Stimulated activated naive CD4-positive, alpha-beta T cell treated with Interleukin-2 at 50 U/mL for 16 hours (primary cell): ENCODE results near the gene ACTG1.

ENCODE experiments used
- DNase-seq: peaks from one replicate; lab custom pipeline; 2025; lab: John Stamatoyannopoulos, UW

ACTG1 gene

GRCh38 chr17:81517339-81518112, 4.9 kb upstream of the ACTG1 start:
- DNase-seq = no peak

DNA sequence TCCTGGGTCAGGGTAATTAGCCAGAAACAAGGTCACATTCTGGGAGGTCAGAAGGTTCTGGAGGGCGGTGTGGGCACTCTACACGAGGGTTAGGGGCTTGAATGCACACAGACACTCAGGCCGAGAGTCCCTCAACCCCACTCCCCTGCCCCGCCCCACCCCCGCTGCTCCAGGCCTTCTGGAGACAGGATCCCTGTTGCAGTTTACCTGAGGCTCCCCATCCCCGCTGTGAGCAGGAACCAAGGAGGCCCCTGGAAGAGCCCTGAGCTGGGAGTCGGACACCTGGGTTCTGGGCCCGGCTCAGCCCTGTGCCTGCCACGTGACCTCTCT, 4.4 kb upstream of the ACTG1 start:
- DNase-seq = no peak

- DNase-seq = no peak
Observed at GRCh38 chr17:81516439-81516838, 3.8 kb upstream of the ACTG1 start.

DNA sequence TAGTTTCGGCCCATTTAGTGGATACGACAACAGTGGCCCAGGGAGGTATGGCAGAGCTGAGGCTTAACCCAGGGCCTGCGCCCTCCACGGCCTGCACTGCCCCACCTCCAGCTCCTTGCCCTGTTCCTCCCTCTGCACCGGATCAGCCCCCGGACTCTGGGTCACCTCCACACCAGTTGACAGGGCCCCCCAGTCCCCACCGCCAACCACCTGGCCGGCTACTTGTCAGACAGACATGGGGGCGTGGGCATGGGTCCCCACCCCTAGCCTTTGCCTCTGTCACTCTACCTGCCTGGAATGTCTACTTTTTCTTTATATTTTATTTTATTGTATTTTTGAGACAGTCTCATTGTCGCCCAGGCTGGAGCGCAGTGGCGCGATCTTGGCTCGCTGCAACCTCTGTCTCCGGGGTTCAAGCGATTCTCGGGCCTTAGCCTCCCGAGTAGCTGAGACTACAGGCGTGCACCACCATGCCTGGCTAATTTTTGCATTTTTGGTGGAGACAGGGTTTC, 3.0 kb upstream of the ACTG1 start:
- no peak for DNase-seq

DNA sequence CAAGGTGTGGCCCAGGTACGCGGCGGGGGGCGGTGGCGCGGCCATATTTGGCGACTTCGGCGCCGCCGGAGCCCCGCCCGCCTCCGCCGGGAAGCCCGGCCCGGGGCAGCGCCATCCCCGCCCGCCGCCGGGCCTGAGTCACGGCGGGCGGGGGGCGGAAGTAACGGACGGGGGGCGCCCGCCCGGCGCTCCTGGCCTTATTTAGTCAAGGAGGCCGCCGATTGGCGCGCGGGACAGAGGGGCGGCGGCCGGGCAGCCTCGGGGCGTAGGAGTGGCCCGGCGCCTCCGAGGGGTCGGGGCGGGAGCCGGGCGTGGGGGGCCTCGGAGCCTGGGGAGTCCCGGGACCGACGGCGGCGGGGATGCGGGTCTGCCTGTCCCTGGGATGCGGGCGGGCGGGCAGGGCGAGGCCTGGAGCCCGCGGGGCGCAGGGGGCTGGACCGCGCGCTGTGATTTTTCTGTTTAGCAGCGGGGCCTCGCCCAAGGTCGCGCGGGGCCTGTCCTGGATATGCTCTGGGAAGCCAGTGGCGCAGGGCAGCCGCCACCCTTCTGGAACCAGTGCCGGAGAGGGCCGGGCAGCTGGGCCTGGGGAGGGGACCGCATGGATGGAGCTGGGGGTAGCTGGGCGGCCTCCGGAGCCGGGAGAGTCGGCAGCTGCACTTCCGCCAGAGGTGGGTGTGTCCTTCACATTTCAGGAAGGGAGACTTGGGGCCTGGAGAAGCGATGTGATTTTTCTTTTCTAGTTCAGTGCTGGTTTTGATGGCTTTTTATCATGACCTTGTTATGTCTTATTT, 2.3 kb upstream of the ACTG1 start:
- peak; percentile 64 for DNase-seq

- no peak for DNase-seq
Observed at GRCh38 chr17:81514489-81514738, 1.8 kb upstream of the ACTG1 start.

GRCh38 chr17:81513753-81514488, 1.3 kb upstream of the ACTG1 start:
- DNase-seq = peak; percentile 39

DNA sequence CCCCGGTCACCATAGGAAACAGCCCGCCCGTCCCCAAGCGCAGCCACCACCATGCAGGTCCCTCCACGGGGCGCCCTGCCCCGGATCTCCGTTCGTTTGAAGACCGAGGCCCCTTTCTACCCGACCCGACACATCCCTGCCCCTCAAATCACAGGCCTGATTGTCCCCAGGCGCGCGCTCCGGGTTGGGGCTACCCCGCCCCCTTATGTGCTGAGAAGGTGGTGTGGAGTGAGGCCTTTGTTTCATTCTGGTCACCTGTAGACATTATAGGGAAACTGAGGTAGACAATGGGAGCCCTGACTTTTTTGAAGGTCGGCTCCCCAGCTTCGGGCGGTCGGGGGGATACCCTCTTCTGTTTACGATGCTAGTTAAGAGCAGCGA, 763 bp upstream of the ACTG1 start:
- DNase-seq = peak; percentile 61

- DNase-seq = peak; percentile 44
Observed at GRCh38 chr17:81511804-81512561, 616 bp downstream of the ACTG1 start.

DNA sequence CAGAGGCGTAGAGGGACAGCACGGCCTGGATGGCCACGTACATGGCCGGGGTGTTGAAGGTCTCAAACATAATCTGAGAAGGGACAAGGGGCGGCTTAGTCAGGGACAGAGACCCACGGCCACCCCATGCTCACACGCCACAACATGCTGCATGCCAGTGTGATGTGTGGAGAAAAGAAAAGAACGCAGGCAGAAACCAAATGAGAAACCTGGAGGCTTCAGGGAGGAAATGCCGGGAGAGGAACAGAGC, 1.1 kb downstream of the ACTG1 start:
- no peak for DNase-seq

GRCh38 chr17:81510785-81511553, 1.6 kb downstream of the ACTG1 start:
- peak; percentile 16 for DNase-seq

GRCh38 chr17:81509972-81510784, 2.4 kb downstream of the ACTG1 start:
- DNase-seq = no peak

DNA sequence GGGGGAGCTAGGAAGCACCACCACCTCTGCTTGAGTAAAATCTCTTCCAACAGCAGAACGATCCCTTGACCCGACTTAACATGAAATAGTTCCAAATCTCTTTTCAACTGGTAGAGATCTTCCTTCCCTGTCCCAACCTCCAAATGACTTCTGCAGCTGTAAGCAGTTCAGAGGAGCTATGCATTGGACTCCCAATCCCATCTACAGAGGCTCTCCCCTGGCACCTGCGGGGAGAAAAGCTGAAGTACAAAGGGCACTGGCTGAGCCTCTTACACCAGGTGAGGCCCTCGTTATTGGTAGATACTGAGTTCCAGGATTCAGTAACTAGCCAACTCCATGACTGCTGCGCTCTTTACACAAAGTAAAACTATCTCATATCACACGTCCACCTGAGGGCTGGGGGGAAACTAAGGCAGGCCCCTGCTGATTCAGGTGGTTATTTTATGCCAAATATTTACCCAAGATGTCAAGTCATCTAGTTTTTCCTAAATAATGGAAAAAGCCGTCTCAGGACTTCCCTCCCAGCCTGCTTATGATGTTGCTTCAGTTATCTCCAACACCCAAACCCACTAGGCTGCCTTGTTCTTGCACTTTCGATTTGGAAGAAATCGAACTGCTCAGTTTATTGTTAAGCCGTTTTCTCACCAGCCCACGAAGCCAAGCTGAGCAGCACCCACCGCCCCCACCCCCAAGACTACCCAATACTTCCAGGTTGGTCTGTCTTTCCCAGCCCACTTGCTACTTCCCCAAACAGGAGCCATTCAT, 3.2 kb downstream of the ACTG1 start:
- DNase-seq = peak; percentile 56

- no peak for DNase-seq
Observed at GRCh38 chr17:81508639-81509206, 3.9 kb downstream of the ACTG1 start.

- DNase-seq = no peak
Observed at GRCh38 chr17:81503619-81504018, 9.0 kb downstream of the ACTG1 start.

- DNase-seq = no peak
Observed at GRCh38 chr17:81502471-81503017, 10.1 kb downstream of the ACTG1 start.

DNA sequence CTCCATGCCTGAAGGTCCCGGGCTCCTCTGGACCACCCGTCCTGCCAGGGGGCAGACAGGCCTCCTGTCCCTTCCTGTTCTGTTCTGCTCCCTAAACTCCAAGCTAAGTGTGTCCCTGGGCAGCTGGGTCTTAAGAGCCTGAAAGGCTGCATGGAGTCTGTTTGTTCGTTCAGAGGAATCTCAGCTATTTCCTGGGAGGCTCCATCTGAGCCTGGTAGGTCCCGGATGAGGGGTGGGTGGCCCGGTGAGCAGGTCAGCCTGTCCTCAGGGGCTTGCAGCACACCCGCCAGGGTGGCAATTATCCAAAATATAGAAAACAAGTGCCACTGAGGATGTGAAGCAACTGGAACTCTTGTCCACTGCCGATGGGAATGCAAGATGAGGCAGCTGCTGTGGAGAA, 12.6 kb downstream of the ACTG1 start:
- DNase-seq = no peak

DNA sequence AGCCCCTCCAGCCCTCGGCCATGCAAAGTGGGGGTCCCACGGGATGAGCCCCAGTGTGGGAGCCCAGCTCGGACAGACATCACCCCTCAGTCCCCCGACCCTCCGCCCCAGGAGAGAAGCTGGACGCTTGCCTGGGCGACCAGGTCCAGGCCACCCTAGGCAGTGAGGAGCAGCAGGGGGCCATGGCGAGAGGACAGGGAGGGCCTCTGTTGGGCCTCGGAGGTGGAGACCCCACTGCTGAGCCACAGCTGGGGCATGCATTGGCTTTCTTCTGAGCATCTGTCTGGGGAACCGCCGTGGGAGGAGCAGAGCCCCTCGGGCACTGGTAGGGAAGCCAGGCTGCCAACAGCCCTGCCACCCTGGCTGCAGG, 13.0 kb downstream of the ACTG1 start:
- no peak for DNase-seq

- no peak for DNase-seq
Observed at GRCh38 chr17:81498953-81499600, 13.5 kb downstream of the ACTG1 start.
